AG04450 (cell line): ENCODE data around the gene PODN. TPM values are rescaled to one million over a fixed set of nuclear protein-coding genes. Genes with fewer than 3 reads are reported as not detected.

Experiments used
- CTCF ChIA-PET: fragments of 300-600, 350-600 bp; formaldehyde crosslinking; extraction: SDS; loops from one replicate; lab custom pipeline; 2022; ENCODE audit warnings: antibody characterized with exemption, inconsistent platforms; lab: Charles Lee
- POLR2A ChIA-PET: fragments of 350-600 bp; formaldehyde crosslinking; extraction: SDS; loops from one replicate; lab custom pipeline; 2021; ENCODE audit warnings: antibody characterized with exemption, inconsistent platforms; lab: Yijun Ruan, JAX
- DNase-seq: peaks from one replicate; pipeline ENCODE4 v3.0.0-alpha.2; 2011; ENCODE audit warnings: low read depth, low spot score
- H3K27ac ChIP-seq: one replicate; pipeline ENCODE4 v1.5.1; 2012; ENCODE audit warnings: low read depth, low read length, control low read depth
- H3K27me3 ChIP-seq: one replicate; pipeline ENCODE4 v1.6.0; 2012; ENCODE audit warnings: low read length; ENCODE audit not compliant: control insufficient read depth, insufficient read depth
- H3K4me3 ChIP-seq: 2 replicates; pipeline ENCODE4 v1.5.1; 2011; ENCODE audit warnings: mild to moderate bottlenecking, low read depth, low read length, control low read depth
- H3K9me3 ChIP-seq: 2 replicates; pipeline ENCODE4 v1.5.1; 2012; ENCODE audit warnings: low read length; ENCODE audit not compliant: control insufficient read depth, insufficient read depth
- polyA plus RNA-seq: library from polyadenylated mRNA; depleted of rRNA; stranded (reverse); fragments of >200 nt; gene quantifications from 2 replicates; pipeline ENCODE4 v1.2.3, GENCODE V29; 2011
- TF ChIP-seq, protein P1 (sequence below): IDR thresholded peaks from 2 replicates; pipeline ENCODE4 v1.5.1; 2011; ENCODE audit warnings: low read depth, low read length, control low read depth, inconsistent platforms

PODN gene
- polyA plus RNA-seq, 1 experiment: 11.8 TPM

DNA sequence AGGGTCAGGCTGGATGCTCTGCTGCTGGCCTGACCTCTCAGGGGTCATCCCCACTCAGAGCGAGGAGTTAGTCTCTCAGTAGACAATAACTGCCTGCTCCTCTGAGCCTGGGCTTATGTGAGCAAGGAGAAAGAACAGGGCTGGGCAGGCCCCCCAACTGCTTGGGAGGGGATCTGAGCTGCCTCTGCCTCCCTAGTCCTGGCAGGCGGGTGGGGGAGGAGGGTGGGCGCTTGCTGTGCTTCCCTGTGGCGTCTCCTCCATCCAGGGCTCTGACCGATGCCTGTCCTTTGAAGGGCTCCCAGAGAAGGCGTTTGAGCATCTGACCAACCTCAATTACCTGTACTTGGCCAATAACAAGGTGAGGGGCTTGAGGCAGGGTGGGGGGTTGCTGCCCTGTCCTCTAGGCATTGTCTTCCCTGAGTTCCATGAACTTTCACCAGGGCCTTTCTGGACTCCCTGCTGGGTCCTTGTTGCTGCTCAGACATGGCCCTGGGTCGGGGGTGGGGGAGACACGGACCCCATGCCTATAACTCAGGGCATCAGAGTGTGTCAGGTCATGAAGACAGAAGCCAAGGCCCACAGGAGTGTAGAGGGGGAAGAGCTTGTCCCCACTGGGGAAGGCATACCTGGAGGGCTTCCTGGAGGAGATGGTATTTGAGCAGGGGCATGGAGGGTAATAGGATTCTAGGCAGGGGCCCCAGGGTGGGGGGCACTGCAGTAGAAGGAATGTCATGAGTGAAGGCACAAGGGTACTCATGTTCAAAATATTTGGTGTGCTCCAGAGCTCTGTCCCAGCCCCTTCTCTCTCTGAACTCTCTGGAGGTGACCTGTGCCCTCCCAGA, 12.5 kb downstream of the PODN start:
- H3K27me3 ChIP-seq: no peaks in the 10 kb centered on the region
- DNase-seq: no peak
- no peaks in the 10 kb centered on the region; the same call in 1 of the 2 replicates for H3K9me3 ChIP-seq
- H3K27ac ChIP-seq: no peak overlapping the region
- POLR2A ChIA-PET: no interaction called here
- CTCF ChIA-PET: no interaction called here
- TF ChIP-seq, protein P1, sequence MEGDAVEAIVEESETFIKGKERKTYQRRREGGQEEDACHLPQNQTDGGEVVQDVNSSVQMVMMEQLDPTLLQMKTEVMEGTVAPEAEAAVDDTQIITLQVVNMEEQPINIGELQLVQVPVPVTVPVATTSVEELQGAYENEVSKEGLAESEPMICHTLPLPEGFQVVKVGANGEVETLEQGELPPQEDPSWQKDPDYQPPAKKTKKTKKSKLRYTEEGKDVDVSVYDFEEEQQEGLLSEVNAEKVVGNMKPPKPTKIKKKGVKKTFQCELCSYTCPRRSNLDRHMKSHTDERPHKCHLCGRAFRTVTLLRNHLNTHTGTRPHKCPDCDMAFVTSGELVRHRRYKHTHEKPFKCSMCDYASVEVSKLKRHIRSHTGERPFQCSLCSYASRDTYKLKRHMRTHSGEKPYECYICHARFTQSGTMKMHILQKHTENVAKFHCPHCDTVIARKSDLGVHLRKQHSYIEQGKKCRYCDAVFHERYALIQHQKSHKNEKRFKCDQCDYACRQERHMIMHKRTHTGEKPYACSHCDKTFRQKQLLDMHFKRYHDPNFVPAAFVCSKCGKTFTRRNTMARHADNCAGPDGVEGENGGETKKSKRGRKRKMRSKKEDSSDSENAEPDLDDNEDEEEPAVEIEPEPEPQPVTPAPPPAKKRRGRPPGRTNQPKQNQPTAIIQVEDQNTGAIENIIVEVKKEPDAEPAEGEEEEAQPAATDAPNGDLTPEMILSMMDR: no peak
- H3K4me3 ChIP-seq: no peak overlapping the region

DNA sequence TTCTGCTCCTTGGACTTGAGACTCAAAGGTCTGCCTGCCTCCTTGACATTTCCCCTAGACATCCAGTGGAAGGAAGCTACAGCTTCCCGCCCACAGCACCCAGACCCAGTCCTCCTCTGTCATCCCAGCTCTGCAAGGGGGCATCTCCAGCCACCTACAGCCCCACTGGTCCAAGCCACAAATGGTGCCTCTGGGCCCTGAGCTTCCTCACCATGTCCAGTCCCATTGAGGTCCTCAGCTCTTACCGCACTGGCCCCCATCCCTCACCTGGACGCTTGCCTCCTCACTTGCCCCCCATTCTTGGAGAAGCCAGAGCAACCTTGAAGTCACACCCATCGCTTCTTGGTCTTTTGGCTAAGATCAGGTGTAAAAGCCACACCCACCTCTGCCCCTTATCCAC, 13.2 kb downstream of the PODN start:
- Histone ChIP-seq H3K27me3 (no peaks in the 10 kb centered on the region), H3K9me3 (no peaks in the 10 kb centered on the region; the same call in 1 of the 2 replicates), H3K4me3 (no peak overlapping the region), H3K27ac (no peak overlapping the region)
- ChIA-PET POLR2A (no interaction called here), CTCF (no interaction called here)
- TF ChIP-seq, protein P1: no peak
- no peak for DNase-seq

DNA sequence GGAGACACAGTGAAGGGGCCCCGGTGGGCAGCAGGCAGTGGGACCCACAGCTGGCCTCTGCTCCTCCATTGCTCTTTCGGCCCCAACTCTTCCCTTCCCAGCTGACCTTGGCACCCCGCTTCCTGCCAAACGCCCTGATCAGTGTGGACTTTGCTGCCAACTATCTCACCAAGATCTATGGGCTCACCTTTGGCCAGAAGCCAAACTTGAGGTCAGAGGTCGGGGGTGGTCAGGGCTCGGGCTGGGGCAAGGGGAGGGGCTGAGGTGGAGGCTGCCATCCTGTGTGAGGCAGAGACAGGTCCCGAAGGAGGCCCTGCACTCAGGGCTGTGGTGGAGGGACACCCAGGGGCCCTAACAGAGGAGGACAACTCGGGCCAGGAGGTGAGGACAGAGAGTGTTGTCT, 13.7 kb downstream of the PODN start:
- DNase-seq: no peak
- H3K27ac ChIP-seq: no peak overlapping the region
- no peak overlapping the region for H3K4me3 ChIP-seq
- H3K9me3 ChIP-seq: no peaks in the 10 kb centered on the region; the same call in 1 of the 2 replicates
- no peaks in the 10 kb centered on the region for H3K27me3 ChIP-seq
- ChIA-PET CTCF (no interaction called here), POLR2A (no interaction called here)
- TF ChIP-seq, protein P1: no peak

DNA sequence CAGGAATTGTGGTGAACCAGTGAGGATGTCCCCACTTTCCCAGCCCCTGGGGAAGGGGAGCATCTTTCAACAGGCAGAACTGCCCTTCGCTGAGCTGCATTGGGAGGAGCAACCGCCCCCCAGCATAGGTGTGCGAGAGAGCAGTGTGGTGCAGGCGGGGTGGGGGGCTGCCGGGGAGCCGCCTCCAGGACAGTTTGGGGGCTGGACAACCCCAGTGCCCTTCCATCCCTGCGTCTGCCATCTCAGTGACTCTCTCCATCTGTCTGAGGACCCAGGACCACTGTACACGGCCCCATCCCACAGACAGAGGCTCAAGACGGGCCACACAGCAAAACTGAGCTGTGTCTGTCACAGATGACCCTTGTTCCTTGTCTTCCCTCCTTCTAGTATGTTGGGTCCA, 14.2 kb downstream of the PODN start:
- no peak for DNase-seq

More for the DNA sequence above, 14.2 kb downstream of the PODN start:
- Histone ChIP-seq H3K27me3 (no peaks in the 10 kb centered on the region), H3K9me3 (no peaks in the 10 kb centered on the region; the same call in 1 of the 2 replicates), H3K4me3 (no peak overlapping the region), H3K27ac (no peak overlapping the region)
- ChIA-PET POLR2A (no interaction called here), CTCF (no interaction called here)
- TF ChIP-seq, protein P1: no peak
